ENCODE data around the gene RNF144B. TPM values are rescaled to one million over a fixed set of nuclear protein-coding genes. Genes with fewer than 3 reads are reported as not detected.

Gene RNF144B
- total and polyA plus RNA-seq, 10 of the 15 experiments (the other 5 are each of a cell fraction or from before 2014, with no cell fraction given), result 0.03 to 0.18 (median 0.14) TPM

DNA sequence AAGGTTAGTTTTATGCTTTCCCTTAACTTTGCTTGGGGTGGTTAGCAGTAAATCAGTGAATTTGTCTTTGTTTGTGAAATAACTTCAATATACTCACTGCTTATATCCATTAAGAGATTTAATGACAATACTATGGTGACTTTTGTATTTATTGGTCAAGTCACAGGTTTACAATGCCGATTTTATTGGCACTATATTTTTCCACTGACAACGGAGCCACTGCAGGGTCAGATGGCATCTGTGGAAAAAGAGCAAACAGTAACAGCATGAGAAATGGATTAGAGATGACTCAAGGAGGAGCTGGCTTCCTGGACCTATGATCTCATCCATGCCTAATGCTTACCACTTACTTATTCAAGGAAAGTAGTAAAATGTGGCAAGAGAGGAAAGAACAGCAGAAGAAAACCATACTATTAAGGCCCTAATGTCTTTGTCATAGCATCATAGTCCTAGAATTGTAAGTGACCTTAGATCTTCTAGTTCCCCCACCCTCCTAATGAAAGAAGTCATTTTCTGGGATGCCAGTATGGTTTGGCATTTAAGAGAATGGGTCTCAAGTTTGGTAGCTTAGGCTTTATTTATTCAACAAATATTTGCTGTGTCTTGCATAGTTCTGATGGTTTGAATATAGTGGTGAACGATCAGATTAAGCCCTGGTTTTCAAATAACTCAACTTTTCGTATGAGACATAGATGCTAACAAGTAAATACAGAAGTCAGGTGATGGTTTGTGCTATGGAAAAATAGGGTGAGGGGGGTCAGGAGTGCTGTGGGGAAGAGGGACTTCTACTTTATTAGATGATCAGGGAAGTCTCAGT, 18.5 kb downstream of the RNF144B start:
- POLR2A ChIA-PET, result no interaction called here
- Histone ChIP-seq H3K4me2 (ENCODE audit: control insufficient read depth, insufficient read depth) (no peak overlapping the region), H3K4me3 (no peak overlapping the region), H3K27me3 (replicated peaks in 1 of 2; ENCODE audit: control insufficient read depth in 2 of 2, insufficient read depth in 2 of 2, low read length in 1 of 2) (no peaks in the 10 kb centered on the region), H3K9me3 (replicated peaks; ENCODE audit: control insufficient read depth, insufficient read depth, low read length) (no peaks in the 10 kb centered on the region; the same call in 2 of the 3 replicates), H3K27ac (ENCODE audit: control insufficient read depth, insufficient read depth) (no peak overlapping the region), H3K4me1 (ENCODE audit: control insufficient read depth, insufficient read depth, low read length) (peaks cover 3% of the 10 kb centered on the region), H3K9ac (ENCODE audit: control insufficient read depth, insufficient read depth, low read length) (no peak overlapping the region), H3K79me2 (ENCODE audit: control insufficient read depth, insufficient read depth, low read length) (no peaks in the 10 kb centered on the region), H3K36me3 (ENCODE audit: control insufficient read depth in 2 of 2, insufficient read depth in 2 of 2, low read length in 1 of 2) (no peaks in the 10 kb centered on the region), H2AFZ (ENCODE audit: control insufficient read depth, low read depth, low read length) (no peak overlapping the region), H4K20me1 (ENCODE audit: control insufficient read depth, insufficient read depth) (no peaks in the 10 kb centered on the region)
- BruUV-seq (replicated peaks), result no TSS peak
- RAD21 ChIA-PET (ENCODE audit: unreplicated experiment), result no interaction called here
- ATAC-seq (no peak), FAIRE-seq (no peak), DNase-seq (ENCODE audit: low read depth, low spot score) (no peak)
- SMC1A ChIA-PET (ENCODE audit: uncharacterized antibody, unreplicated experiment), result no interaction called here
- TF ChIP-seq KAT2A (conservative IDR thresholded peaks at IDR 0.05; ENCODE audit: control insufficient read depth, low read depth, low read length) (no peak), HDAC6 (IDR thresholded peaks at IDR 0.05; ENCODE audit: unreplicated experiment) (no peak), STAT1 (conservative IDR thresholded peaks at IDR 0.05) (no peak), RBBP5 (conservative IDR thresholded peaks at IDR 0.05) (no peak)
- TF ChIP-seq, protein P1, sequence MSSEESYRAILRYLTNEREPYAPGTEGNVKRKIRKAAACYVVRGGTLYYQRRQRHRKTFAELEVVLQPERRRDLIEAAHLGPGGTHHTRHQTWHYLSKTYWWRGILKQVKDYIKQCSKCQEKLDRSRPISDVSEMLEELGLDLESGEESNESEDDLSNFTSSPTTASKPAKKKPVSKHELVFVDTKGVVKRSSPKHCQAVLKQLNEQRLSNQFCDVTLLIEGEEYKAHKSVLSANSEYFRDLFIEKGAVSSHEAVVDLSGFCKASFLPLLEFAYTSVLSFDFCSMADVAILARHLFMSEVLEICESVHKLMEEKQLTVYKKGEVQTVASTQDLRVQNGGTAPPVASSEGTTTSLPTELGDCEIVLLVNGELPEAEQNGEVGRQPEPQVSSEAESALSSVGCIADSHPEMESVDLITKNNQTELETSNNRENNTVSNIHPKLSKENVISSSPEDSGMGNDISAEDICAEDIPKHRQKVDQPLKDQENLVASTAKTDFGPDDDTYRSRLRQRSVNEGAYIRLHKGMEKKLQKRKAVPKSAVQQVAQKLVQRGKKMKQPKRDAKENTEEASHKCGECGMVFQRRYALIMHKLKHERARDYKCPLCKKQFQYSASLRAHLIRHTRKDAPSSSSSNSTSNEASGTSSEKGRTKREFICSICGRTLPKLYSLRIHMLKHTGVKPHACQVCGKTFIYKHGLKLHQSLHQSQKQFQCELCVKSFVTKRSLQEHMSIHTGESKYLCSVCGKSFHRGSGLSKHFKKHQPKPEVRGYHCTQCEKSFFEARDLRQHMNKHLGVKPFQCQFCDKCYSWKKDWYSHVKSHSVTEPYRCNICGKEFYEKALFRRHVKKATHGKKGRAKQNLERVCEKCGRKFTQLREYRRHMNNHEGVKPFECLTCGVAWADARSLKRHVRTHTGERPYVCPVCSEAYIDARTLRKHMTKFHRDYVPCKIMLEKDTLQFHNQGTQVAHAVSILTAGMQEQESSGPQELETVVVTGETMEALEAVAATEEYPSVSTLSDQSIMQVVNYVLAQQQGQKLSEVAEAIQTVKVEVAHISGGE (CRISPR knock-in tag; IDR thresholded peaks at IDR 0.05), result no peak
- WGBS (ENCODE audit: insufficient coverage, insufficient replicate concordance, low lambda C conversion rate, missing lambda C conversion rate), result 10% methylated on average over 4 of the region's 4 CpGs
- in situ Hi-C loops (cut with MboI), result no loop called here
- intact Hi-C loops (cut with micrococcal nuclease; ENCODE audit: unreplicated experiment), result no loop called here
- CTCF ChIA-PET, result interaction anchor here (1.0 kb wide), 1 partner anchor 29 kb away, joined by 3 read pairs; no protein-coding TSS in a partner anchor
